Panc1 (cell line): ENCODE data around the gene IPO4.

Experiments
- POLR2AphosphoS5 ChIP-seq: IDR thresholded peaks from 2 replicates; pipeline ENCODE4 v1.6.1; 2012; ENCODE audit warnings: mild to moderate bottlenecking, low read depth, low read length, moderate library complexity
- SIN3A ChIP-seq: IDR thresholded peaks from 2 replicates; pipeline ENCODE4 v1.6.1; 2012; ENCODE audit warnings: low read depth, mild to moderate bottlenecking, low read length, moderate library complexity, borderline replicate concordance; ENCODE audit not compliant: insufficient read depth
- TF ChIP-seq, protein P1 (sequence below), 2 experiments: IDR thresholded peaks; 2 replicates each; pipeline ENCODE4 v1.6.1; 2011 to 2012; ENCODE audit warnings: low read depth in 2 of 2, control low read depth in 1 of 2, low read length in 1 of 2, mild to moderate bottlenecking in 1 of 2, moderate library complexity in 1 of 2; ENCODE audit not compliant: insufficient read depth in 1 of 2
- TF ChIP-seq, protein P2 (sequence below): fragments of 450-650 bp; IDR thresholded peaks from 2 replicates; pipeline ENCODE4 v1.5.1; 2017; ENCODE audit warnings: mild to moderate bottlenecking

DNA sequence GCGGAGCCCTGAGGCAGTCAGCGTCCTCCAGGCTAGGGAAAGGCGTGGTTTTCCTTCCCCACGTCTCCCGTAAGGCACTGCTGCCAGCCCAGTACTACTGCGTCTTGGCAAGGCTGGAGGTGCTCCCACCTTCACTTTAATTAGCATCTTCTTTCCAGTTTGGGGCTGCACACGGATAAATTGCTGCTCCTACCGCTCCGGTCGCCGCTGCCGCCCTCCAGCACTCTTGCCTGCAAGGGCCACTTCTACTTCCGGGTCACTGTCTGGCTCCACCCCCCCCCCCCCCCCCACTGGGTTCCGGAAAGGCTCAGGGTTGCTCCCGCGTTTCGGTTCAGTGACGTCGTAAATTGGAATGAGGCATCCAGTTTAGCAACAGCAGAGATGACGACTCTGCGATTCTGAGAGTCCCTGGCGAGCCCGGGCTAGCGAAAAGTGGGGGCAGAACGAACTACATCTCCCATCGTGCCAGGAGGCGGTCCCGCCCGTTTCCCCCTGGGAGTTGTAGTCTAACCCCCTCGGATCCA, 43.6 kb upstream of the IPO4 start, which contains the start of gene NEDD8:
- TF ChIP-seq, protein P1, sequence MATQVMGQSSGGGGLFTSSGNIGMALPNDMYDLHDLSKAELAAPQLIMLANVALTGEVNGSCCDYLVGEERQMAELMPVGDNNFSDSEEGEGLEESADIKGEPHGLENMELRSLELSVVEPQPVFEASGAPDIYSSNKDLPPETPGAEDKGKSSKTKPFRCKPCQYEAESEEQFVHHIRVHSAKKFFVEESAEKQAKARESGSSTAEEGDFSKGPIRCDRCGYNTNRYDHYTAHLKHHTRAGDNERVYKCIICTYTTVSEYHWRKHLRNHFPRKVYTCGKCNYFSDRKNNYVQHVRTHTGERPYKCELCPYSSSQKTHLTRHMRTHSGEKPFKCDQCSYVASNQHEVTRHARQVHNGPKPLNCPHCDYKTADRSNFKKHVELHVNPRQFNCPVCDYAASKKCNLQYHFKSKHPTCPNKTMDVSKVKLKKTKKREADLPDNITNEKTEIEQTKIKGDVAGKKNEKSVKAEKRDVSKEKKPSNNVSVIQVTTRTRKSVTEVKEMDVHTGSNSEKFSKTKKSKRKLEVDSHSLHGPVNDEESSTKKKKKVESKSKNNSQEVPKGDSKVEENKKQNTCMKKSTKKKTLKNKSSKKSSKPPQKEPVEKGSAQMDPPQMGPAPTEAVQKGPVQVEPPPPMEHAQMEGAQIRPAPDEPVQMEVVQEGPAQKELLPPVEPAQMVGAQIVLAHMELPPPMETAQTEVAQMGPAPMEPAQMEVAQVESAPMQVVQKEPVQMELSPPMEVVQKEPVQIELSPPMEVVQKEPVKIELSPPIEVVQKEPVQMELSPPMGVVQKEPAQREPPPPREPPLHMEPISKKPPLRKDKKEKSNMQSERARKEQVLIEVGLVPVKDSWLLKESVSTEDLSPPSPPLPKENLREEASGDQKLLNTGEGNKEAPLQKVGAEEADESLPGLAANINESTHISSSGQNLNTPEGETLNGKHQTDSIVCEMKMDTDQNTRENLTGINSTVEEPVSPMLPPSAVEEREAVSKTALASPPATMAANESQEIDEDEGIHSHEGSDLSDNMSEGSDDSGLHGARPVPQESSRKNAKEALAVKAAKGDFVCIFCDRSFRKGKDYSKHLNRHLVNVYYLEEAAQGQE (IDR thresholded peaks at IDR 0.05; ENCODE audit: insufficient read depth in 1 of 2, low read depth in 2 of 2, low read length in 1 of 2) = no peak
- TF ChIP-seq POLR2AphosphoS5 (no peak; the same call in 1 of the 2 replicates), SIN3A (no peak)
- TF ChIP-seq, protein P2, sequence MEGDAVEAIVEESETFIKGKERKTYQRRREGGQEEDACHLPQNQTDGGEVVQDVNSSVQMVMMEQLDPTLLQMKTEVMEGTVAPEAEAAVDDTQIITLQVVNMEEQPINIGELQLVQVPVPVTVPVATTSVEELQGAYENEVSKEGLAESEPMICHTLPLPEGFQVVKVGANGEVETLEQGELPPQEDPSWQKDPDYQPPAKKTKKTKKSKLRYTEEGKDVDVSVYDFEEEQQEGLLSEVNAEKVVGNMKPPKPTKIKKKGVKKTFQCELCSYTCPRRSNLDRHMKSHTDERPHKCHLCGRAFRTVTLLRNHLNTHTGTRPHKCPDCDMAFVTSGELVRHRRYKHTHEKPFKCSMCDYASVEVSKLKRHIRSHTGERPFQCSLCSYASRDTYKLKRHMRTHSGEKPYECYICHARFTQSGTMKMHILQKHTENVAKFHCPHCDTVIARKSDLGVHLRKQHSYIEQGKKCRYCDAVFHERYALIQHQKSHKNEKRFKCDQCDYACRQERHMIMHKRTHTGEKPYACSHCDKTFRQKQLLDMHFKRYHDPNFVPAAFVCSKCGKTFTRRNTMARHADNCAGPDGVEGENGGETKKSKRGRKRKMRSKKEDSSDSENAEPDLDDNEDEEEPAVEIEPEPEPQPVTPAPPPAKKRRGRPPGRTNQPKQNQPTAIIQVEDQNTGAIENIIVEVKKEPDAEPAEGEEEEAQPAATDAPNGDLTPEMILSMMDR = no peak
